K562 (cell line): Measurements from ENCODE around the gene NCOA4. TPM values are rescaled to one million over a fixed set of nuclear protein-coding genes. Genes with fewer than 3 reads are reported as not detected.
A peak's percentile ranks its signal among the peaks of the same experiment; 100 is the strongest.

ENCODE experiments used
- CLOCK ChIP-seq: fragments of 250-450 bp; sonication (Bioruptor Pico); IDR thresholded peaks from 2 replicates; pipeline ENCODE4 v1.4.0; 2020; ENCODE audit warnings: mild to moderate bottlenecking, moderate library complexity, borderline replicate concordance
- MAFF ChIP-seq: IDR thresholded peaks from 2 replicates; pipeline ENCODE4 v1.6.1; 2012; ENCODE audit warnings: low read length, improper control_type of control experiment
- NR2F6 ChIP-seq: fragments of 450-650 bp; formaldehyde crosslinking; IDR thresholded peaks from 2 replicates; pipeline ENCODE4 v1.4.0; 2020; ENCODE audit warnings: mild to moderate bottlenecking
- POLR2H ChIP-seq: IDR thresholded peaks from 2 replicates; pipeline ENCODE4 v1.6.1; 2016; ENCODE audit warnings: missing genetic modification characterization, low read depth, mild to moderate bottlenecking, control low read depth, missing compliant biosample characterization, moderate library complexity
- ZNF57 ChIP-seq: fragments of 450-650 bp; formaldehyde crosslinking; IDR thresholded peaks from 2 replicates; pipeline ENCODE4 v1.4.0; 2020; ENCODE audit warnings: mild to moderate bottlenecking, moderate library complexity
- polyA plus RNA-seq, 8 experiments: library from polyadenylated mRNA; depleted of rRNA in 4 of 8; stranded (reverse) in 5 of 8; unstranded in 3 of 8; fragments of >200 nt; fragmentation: Nextera tagmentation in 2 of 8; fragmentation: Illumina TruSeq in 1 of 8; extraction: Ambion mirVana in 2 of 8; extraction: Trizol in 1 of 8; gene quantifications; 2 replicates each; pipeline versions ENCODE4 v1.2.1 to v1.2.3, GENCODE V29; 2011 to 2014; ENCODE audit warnings: inconsistent platforms in 1 of 8, missing spikeins in 1 of 8
- total RNA-seq, 7 experiments: library from RNA; depleted of rRNA in 6 of 7; stranded (reverse); fragments of >200 nt in 6 of 7; fragmentation: Illumina TruSeq in 2 of 7; extraction: Trizol in 2 of 7; gene quantifications; 2 replicates each; pipeline versions ENCODE4 v1.2.1 to v1.2.3, GENCODE V29; 2011 to 2021; ENCODE audit warnings: low replicate concordance in 1 of 7
- TF ChIP-seq, protein P1 (sequence below), 2 experiments: fragments of 450-650 bp in 1 of 2; sonication (generic) in 1 of 2; formaldehyde crosslinking in 1 of 2; IDR thresholded peaks; 2 replicates each; pipeline versions ENCODE4 v1.7.1 to v1.9.0; 2016 to 2022; ENCODE audit warnings: inconsistent platforms in 1 of 2, mild to moderate bottlenecking in 1 of 2, missing genetic modification reagents in 1 of 2

The NCOA4 gene
- total and polyA plus RNA-seq, 9 of the 15 experiments (the other 6 are each of a cell fraction or from before 2014, with no cell fraction given): 89.8 to 283 (median 181) TPM

DNA sequence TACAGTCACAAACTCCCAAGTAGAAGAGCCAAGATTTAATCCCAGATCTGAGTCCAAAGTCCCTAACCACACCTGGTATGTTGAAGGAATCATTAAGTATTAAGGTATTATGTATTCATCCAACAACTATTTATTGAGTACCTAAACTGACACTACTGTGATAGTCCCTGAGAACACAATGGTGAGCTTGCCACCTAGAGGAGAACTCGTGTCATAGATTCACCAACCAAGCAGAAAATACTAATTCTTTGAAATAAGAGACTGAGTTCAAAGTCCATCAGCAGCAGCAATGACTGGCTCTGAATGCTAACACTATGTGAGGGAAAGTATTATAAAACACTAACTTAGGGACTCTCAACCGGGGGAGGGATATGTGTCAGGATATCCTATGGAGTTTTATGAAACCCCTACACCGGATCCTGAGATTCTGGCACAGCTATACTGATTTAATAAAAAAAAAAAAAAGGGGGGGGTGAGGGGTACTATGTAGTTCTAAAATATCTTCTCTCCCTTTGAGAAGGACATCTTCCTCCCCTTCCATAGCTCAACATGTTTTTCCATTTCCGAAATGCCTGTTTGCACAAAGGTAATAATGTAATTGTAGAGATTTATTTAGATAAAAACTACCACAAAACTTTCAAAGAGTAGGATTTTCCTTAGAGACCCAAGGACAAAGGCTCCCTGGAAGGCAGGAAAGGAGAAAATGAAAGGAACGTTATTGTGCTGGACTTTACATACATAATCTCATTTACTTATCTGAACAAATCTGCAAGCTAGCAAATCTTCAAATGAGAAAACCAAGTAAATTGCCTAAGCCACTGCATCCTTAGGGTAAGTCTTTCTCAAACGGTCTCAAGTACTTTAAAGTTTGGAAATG is 1.6 kb downstream of the NCOA4 start (continued):
- TF ChIP-seq, protein P1, sequence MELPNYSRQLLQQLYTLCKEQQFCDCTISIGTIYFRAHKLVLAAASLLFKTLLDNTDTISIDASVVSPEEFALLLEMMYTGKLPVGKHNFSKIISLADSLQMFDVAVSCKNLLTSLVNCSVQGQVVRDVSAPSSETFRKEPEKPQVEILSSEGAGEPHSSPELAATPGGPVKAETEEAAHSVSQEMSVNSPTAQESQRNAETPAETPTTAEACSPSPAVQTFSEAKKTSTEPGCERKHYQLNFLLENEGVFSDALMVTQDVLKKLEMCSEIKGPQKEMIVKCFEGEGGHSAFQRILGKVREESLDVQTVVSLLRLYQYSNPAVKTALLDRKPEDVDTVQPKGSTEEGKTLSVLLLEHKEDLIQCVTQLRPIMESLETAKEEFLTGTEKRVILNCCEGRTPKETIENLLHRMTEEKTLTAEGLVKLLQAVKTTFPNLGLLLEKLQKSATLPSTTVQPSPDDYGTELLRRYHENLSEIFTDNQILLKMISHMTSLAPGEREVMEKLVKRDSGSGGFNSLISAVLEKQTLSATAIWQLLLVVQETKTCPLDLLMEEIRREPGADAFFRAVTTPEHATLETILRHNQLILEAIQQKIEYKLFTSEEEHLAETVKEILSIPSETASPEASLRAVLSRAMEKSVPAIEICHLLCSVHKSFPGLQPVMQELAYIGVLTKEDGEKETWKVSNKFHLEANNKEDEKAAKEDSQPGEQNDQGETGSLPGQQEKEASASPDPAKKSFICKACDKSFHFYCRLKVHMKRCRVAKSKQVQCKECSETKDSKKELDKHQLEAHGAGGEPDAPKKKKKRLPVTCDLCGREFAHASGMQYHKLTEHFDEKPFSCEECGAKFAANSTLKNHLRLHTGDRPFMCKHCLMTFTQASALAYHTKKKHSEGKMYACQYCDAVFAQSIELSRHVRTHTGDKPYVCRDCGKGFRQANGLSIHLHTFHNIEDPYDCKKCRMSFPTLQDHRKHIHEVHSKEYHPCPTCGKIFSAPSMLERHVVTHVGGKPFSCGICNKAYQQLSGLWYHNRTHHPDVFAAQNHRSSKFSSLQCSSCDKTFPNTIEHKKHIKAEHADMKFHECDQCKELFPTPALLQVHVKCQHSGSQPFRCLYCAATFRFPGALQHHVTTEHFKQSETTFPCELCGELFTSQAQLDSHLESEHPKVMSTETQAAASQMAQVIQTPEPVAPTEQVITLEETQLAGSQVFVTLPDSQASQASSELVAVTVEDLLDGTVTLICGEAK (IDR thresholded peaks at IDR 0.05): no peak
- TF ChIP-seq, protein P1 (CRISPR knock-in tag; IDR thresholded peaks at IDR 0.05): no peak
- no peak for TF ChIP-seq CLOCK (CRISPR knock-in tag)
- TF ChIP-seq POLR2H: peak; percentile 62; the same call in 1 of the 2 replicates
- TF ChIP-seq ZNF57 (CRISPR knock-in tag): no peak
- peak; percentile 79 for TF ChIP-seq MAFF
- no peak for TF ChIP-seq NR2F6
